Thoracic aorta (tissue), 2 donors: ENCODE data around the gene PDZD4. TPM values are rescaled to one million over a fixed set of nuclear protein-coding genes. Genes with fewer than 3 reads are reported as not detected.

Experiments used
- ATAC-seq: fragments of 150-250 bp; one replicate; pipeline ENCODE4 v1.8.0; 2017; ENCODE audit warnings: low read depth; ENCODE audit not compliant: insufficient number of reproducible peaks, low FRiP score
- DNase-seq: peaks from one replicate; pipeline ENCODE4 v3.0.0-alpha.2; 2020; ENCODE audit warnings: low spot score
- H3K27ac ChIP-seq, 2 donors: fragments of 200-600 bp; sonication (generic); 1 replicate in 1 of 2; 2 replicates in 1 of 2; pipeline ENCODE4 v1.5.1; 2016; ENCODE audit warnings: mild to moderate bottlenecking in 2 of 2, moderate library complexity in 2 of 2
- H3K27me3 ChIP-seq: fragments of 200-600 bp; sonication (generic); replicated peaks from 2 replicates; pipeline ENCODE4 v1.6.0; 2016; ENCODE audit warnings: mild to moderate bottlenecking; ENCODE audit not compliant: insufficient read depth
- H3K36me3 ChIP-seq: fragments of 200-600 bp; sonication (generic); one replicate; pipeline ENCODE4 v1.5.1; 2016
- H3K4me1 ChIP-seq, 2 donors: fragments of 200-600 bp; sonication (generic); 1 replicate in 1 of 2; 2 replicates in 1 of 2; pipeline versions ENCODE4 v1.5.1 to v1.6.0; 2016; ENCODE audit warnings: low read depth in 2 of 2, mild to moderate bottlenecking in 1 of 2; ENCODE audit not compliant: control insufficient read depth in 1 of 2
- H3K4me3 ChIP-seq: fragments of 200-600 bp; sonication (generic); 2 replicates; pipeline ENCODE4 v1.5.1; 2016; ENCODE audit warnings: mild to moderate bottlenecking
- H3K9me3 ChIP-seq: fragments of 200-600 bp; sonication (generic); 2 replicates; pipeline ENCODE4 v1.5.1; 2016
- total RNA-seq, 2 donors: library from RNA; depleted of rRNA; stranded (reverse); fragments of >200 nt; gene quantifications; one replicate each; pipeline versions ENCODE4 v1.1.0 to v1.2.3, GENCODE V29; 2016
- TF ChIP-seq, protein P1 (sequence below): fragments of 200-600 bp; sonication (generic); IDR thresholded peaks from one replicate; pipeline ENCODE4 v1.5.1; 2019; ENCODE audit warnings: antibody characterized with exemption

Gene PDZD4
- total RNA-seq, 2 donors from 2014 or later, result 4.4 to 11.6 TPM

DNA sequence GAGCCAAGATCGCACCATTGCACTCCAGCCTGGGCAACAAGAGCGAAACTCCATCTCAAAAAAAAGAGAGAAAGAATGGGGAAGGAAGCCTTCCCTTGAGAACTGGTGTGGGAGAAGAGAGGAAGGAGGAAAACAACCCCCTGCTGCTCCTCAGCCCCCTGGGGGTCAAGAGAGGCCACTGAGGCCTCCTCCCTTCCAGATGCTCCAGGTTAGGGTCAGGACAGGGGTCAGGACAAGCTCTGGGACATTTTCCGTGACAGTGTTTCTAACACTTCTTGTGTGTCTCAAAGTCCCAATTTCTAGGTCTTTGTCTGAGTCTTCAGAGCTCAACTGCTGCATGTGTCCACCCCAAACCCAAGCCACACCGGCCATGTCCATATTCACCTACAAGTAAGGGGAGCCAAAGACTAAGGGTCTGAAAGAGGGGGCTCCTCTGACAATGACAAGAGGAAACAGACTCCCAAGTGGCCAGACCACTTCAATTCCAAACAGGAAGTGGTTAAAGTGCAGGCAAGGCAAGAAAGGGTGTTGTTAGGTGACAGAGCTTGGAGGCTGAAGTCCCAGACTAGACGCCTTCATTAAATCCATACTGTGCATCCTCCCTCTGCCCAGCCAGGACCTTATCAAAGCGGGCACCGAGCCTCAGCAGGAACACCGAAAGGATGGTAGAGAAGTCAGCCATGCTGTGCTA is 47.4 kb upstream of the PDZD4 start:
- no peaks in the 10 kb centered on the region for H3K36me3 ChIP-seq
- no peak overlapping the region for H3K4me3 ChIP-seq
- H3K27me3 ChIP-seq, result no peaks in the 10 kb centered on the region
- TF ChIP-seq, protein P1, sequence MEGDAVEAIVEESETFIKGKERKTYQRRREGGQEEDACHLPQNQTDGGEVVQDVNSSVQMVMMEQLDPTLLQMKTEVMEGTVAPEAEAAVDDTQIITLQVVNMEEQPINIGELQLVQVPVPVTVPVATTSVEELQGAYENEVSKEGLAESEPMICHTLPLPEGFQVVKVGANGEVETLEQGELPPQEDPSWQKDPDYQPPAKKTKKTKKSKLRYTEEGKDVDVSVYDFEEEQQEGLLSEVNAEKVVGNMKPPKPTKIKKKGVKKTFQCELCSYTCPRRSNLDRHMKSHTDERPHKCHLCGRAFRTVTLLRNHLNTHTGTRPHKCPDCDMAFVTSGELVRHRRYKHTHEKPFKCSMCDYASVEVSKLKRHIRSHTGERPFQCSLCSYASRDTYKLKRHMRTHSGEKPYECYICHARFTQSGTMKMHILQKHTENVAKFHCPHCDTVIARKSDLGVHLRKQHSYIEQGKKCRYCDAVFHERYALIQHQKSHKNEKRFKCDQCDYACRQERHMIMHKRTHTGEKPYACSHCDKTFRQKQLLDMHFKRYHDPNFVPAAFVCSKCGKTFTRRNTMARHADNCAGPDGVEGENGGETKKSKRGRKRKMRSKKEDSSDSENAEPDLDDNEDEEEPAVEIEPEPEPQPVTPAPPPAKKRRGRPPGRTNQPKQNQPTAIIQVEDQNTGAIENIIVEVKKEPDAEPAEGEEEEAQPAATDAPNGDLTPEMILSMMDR, result no peak
- H3K4me1 ChIP-seq, result no peaks in the 10 kb centered on the region
- H3K27ac ChIP-seq, result no peak overlapping the region
- ATAC-seq (no peak), DNase-seq (no peak)
- H3K9me3 ChIP-seq, result no peaks in the 10 kb centered on the region

DNA sequence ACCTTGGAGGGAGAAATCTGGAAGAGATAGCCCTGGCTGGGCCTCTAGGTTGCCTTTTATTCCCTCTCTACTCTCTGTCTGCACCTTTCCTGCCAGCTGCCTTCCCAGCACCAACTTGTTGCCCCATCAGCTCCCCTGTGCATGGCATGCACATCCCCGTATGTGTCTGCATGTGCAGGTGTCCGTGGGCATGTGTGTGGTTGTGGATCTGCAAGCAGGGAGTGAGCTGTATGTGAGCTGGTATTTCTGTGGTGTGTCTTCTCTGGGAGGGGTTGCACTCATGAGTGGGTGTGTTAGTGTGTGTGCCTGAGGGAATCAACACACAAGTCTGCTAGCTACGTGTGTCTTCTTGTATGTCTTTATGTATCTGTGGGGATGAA is 45.8 kb upstream of the PDZD4 start:
- H3K27me3 ChIP-seq, result no peaks in the 10 kb centered on the region

DNA sequence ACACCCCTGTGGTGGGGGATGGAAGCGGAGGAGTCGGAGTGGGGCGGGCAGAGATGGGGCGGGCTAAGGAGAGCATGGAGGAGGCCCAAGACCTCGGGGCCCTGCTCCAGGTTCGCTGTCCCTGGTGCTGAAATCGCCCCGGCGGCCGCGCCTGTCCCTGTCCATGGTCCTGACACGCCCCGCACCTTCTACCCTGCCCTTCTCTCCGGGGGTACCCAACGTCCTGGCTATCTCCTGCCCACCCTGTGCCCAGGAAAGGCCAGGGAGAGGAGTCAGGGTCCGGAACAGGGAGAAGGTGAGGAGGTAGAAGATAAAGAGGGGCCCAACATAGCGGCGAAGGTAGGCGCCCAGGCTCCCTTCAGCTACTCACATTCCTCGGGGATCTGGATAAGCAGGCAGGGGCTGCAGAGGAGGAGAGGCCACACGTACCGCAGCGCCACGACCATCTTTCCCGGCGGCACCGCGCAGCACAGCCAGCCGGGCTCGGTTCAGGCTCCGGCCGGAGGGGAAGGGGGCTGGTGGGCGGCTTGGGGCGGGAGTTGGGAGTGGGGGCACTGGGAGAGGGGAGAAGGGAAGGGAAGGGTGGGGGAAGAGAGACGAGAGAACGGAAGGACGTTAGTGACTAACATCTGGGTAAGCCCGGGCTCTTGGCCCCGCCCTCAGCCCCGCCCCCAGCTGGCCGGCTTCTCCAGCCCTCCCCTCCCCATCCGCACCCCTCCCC is 45.2 kb upstream of the PDZD4 start:
- TF ChIP-seq, protein P1, result no peak
- ATAC-seq, result no peak
- no peak overlapping the region for H3K4me3 ChIP-seq
- no peak for DNase-seq
- no peaks in the 10 kb centered on the region for H3K27me3 ChIP-seq
- H3K36me3 ChIP-seq, result no peaks in the 10 kb centered on the region
- no peak overlapping the region for H3K27ac ChIP-seq
- H3K9me3 ChIP-seq, result no peaks in the 10 kb centered on the region
- no peaks in the 10 kb centered on the region for H3K4me1 ChIP-seq

More for the DNA sequence above, 45.8 kb upstream of the PDZD4 start:
- H3K36me3 ChIP-seq, result no peaks in the 10 kb centered on the region
- DNase-seq (no peak), ATAC-seq (no peak)
- H3K4me1 ChIP-seq, result no peaks in the 10 kb centered on the region
- no peak overlapping the region for H3K4me3 ChIP-seq
- TF ChIP-seq, protein P1, result no peak
- H3K27ac ChIP-seq, result no peak overlapping the region
- no peaks in the 10 kb centered on the region for H3K9me3 ChIP-seq

DNA sequence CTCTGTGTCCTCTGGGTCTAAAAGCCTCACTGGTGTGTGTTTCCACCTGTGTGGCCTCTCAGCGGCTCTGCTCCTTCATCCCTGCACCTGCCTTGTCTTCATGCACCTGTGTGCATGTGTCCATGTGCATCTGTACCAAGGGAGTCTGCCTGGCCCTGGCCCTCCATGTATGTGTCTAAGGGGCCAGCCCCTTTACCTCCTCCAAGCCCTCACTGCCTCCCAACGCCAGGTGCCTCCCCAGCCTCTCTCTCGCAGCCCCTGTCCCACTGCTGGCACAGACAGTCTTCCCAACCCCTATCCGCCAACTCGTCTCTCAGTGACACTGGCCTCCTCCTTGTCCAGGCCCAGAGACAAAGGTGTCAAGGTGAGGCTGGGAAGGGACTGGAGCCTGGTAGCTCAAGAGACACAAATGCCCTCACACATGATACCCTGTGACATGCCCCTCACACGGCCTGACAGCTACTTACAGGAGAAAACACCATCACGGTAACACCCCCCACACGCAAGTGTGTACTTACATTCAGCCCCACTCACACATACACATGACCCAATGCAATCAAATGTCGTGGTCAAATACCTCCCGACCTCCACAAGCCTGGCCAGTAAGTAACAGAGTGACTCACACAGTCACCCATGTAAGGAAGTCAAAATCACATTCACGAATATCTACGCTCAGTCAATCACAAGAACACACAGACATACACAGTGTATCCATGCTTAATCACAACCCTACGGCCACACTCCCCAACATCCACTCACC is 44.2 kb upstream of the PDZD4 start:
- H3K27ac ChIP-seq, result no peak overlapping the region
- H3K36me3 ChIP-seq, result no peaks in the 10 kb centered on the region
- DNase-seq (no peak), ATAC-seq (no peak)
- H3K9me3 ChIP-seq, result no peaks in the 10 kb centered on the region
- no peaks in the 10 kb centered on the region for H3K27me3 ChIP-seq
- TF ChIP-seq, protein P1, result no peak
- no peak overlapping the region for H3K4me3 ChIP-seq
- H3K4me1 ChIP-seq, result no peaks in the 10 kb centered on the region

DNA sequence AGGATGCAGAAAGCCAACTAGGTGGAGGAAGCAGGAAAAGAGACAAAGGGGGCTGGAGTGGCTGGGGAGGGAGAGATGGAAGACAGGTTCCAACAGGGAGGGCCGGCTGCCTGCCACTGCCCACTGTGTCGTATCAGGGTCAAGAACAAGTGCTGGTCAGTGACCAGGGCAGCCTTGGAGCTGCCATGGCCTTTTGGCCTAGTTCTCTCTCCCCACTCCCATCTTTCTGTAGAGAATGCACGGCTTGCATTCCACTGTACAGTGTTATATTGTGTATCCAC is 43.7 kb upstream of the PDZD4 start:
- no peaks in the 10 kb centered on the region for H3K4me1 ChIP-seq
- H3K4me3 ChIP-seq, result no peak overlapping the region
- TF ChIP-seq, protein P1, result no peak
- H3K36me3 ChIP-seq, result no peaks in the 10 kb centered on the region
- no peaks in the 10 kb centered on the region for H3K9me3 ChIP-seq
- ATAC-seq (no peak), DNase-seq (no peak)
- no peak overlapping the region for H3K27ac ChIP-seq
- H3K27me3 ChIP-seq, result no peaks in the 10 kb centered on the region
